ENCODE data around the gene SLC35B2.

Gene SLC35B2

DNA sequence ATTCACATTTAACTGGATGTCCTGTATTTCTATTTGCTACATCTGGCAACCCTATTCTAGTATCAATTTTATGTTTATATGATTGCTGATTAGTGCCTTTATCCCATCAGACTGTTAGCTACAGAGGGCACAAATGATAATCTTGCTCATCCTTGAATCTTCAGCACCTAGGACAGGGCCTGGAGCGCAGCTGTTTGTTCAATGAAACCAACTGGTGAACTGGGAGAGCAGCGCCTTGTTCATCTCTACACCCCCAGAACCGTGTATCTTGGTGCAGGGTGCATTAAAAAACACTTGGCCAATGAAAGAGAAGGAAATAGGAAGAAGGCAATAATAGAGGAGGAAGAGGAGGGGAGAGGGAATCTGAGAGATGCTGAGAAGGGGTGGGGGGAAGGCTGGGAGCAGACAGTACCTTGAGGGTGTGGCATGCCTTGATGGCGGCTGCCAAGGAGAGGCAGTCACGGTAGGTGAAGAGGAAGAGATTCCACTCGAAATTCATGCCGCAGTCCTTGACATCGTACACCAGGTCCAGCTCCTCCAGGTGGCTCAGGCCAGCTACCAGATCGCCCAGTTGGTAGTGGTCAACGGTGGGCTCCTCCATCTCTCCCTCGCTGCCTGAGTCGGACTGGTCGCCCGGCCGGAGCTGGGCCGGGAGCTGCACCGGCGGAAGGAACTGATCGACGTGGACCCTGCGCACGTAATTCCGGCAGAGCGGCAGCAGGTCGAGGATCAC lies 28.4 kb upstream of the SLC35B2 start:
- no peak for DNase-seq

DNA sequence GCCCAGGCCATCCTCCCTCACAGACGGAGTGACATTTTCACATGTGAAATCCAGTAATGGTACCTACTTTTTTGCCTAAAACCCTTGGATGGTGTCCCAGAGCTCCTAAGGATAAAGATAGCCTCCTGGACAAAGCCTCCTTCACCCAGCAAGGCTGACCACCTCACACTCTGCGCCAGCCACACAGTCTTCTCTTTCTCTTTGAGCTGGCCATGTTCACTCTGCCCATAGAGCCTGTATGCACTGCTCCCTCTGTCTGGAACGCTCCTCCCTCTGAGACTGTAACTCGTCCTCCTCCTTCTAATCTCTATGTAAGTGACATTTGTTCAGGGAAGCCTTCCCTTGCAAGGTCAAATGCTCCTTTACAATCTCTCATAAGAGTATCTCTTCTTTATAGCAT lies 27.5 kb upstream of the SLC35B2 start:
- DNase-seq, result no peak

DNA sequence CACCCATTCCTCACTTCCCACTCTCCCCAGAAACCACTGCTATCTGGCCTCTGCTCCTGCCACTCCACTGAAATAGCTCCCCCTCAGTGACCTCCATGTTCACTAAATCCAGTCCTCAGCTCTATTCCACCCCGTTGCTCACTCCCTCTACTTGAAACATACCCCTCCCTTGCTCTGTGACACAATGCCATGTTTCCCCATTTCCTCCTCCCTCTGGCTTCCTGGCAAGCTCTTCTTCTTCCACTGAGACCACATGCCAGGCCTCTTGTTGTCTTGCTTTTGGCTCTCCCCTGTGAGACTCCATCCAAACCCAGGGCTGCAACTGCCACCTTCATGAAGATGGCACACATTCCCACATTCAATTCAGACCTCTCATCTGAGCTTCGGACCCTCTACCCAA lies 26.8 kb upstream of the SLC35B2 start:
- no peak for DNase-seq

DNA sequence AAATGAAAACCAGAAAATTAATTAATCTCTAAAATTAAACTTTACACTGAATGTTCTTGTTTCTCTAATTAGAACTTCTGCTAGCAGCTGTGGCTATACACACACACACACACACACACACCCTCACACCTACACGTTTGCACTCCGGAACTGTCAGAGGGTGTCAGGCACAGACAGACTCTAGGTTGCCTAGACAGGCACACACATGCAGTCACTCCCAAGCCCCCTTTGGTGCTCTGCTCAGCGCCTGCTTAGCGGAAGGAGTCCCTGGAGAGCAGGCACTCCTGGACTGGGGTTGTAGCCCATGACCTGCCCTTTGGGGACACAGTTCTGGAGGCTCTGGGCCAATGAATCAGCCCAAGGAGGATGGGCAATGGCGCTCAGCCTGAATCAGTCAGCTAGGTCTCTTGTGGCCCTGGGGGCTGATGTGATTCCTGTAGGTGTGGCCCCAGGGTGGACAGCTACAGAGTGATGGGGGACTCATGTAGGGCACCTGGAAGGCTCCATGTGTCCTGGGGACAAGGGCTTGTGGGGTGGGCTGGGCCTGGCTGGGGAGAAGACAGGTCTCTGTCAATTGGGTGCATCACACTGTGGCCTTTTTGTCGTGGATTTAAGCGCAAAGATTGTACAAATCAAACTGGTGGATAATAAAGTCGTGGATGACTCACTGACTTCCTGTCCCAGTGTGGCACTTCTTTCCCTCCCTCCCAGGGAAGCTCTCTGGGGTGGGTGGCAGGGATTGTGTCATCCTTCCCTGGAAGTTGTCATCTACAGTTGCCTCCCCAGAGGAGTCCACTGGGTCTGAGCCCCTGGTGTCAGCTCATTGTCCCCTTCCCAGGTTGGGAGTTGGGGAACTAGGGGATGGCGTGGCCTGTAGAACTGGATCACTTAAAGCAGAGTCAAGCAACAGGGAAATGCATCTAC lies 21.7 kb upstream of the SLC35B2 start:
- DNase-seq, result no peak

DNA sequence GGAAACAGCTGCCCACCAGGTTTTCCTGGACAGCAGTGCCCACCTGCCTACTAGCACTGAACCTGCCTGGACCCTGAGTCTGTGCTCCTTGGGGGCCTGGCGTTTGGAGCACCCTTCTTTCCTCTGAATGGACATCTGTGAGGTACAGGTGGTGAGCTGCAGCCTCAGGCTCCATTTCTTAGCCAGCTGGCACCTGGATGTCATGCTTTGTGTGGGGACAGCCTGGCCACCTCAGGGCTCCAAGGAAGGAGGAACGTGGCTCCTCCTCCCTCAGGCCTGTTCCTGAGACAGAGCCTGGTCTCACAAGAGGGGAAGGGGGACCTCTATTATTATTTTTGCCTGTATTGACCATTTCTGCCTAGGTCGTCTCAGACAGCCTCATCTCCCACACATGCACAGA lies 21.0 kb upstream of the SLC35B2 start:
- no peak for DNase-seq

DNA sequence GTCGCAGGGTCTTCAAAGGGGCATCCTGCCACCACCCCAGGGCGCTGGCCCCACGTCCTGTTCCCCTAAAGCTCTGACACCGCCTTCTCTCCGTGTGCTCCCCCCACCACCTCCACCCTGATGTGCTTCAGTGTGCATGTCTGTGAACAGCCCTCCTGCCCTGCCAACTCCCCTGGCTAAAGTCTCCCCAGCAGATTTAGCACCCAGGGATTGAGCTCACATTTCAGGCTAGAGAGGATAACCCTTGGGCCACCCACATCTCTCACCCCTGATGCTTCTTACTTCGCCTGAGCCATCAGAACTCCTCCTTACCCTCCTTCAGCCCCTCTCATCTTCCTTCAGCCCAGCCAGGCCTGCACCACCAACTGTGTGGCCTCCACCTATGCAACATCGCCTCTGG lies 20.4 kb upstream of the SLC35B2 start:
- DNase-seq, result no peak

DNA sequence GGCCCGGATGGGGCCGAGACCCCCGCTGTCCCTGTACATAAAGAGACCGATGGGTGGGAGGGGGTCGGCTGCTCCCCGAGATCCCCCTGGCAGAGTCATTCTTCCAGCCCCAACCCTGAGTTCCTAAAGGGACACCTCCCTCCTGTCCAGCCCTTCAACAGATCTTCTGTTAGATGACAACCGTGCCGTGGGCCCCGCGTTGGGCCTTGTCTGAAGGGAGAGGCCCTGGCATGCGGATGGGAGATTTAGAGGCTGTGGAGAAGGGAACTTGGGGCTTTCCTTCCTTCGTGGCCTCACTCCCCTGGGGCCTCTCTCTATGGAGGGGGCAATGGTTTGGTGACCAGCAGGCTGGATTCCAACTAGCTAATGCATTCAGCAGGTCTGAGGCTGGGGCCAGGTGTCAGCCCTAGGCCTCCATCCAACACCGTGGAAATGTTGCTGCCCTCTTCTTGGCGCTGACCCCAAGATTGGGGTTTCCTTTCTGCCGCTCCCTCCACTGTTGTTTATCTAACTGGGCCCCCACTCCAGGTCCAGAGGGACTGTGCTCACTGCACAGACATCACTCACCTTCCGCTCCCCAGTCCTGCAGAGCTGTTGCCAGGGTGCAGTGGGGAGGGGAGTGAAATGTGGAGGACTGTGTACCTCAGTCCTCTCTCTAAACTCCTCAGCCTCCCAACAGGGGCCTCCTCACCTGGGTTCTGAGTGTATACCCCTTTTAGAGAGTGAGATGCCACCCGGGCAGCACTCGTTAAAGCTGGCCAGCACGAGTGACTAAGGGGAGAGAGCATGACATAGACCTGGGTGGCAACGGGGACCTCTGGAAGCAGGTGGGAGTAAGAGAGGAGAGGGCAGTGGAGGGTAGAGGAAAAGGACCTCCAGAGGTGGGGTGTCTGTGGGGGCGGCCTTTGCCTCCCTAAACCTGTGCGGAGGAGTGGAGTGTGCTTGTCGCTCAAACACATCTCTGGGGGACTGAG lies 19.6 kb upstream of the SLC35B2 start:
- no peak for DNase-seq

DNA sequence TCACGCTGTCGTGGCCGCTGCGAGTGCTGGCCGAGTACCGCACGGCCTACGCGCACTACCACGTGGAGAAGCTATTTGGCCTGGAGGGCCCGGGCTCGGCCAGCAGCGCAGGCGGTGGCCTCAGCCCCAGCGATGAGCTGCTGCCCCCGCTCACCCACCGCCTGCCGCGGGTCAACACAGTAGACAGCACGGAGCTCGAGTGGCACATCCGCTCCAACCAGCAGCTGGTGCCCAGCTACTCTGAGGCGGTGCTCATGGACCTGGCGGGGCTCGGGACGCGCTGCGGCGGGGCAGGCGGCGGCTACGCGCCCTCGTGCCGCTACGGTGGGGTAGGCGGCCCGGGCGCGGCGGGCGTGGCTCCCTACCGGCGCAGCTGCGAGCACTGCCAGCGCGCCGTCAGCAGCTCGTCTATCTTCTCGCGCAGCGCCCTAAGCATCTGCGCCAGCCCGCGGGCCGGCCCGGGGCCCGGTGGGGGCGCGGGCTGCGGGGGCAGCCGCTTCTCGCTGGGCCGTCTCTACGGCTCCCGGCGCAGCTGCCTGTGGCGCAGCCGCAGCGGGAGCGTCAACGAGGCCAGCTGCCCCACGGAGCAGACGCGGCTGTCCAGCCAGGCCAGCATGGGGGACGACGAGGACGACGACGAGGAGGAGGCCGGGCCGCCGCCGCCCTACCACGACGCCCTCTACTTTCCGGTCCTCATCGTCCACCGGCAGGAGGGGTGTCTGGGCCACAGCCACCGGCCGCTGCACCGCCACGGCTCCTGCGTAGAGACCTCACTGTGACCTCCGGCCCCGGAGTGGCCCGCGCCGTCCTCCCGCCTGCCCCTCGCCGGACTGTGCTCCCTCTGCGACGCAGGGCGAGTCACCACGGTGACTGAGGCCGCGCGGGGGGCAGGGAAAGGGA lies 18.7 kb upstream of the SLC35B2 start:
- DNase-seq, result no peak

DNA sequence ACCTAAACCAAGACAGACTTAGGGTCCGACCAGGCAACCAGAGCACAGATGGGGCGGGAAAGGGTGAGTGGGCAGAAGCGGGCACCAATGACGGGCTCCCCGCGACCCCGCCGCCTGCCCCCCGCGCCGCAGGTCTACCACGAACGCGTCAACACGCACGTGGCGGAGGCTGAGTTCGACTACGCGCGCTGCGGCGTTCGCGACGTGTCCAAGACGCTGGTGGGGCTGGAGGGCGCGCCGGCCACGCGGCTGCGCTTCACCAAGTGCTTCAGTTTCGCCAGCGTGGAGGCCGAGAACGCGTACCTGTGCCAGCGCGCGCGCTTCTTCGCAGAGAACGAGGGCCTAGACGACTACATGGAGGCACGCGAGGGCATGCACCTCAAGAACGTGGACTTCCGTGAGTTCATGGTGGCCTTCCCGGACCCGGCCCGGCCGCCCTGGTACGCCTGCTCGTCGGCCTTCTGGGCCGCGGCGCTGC lies 18.0 kb upstream of the SLC35B2 start:
- no peak for DNase-seq

DNA sequence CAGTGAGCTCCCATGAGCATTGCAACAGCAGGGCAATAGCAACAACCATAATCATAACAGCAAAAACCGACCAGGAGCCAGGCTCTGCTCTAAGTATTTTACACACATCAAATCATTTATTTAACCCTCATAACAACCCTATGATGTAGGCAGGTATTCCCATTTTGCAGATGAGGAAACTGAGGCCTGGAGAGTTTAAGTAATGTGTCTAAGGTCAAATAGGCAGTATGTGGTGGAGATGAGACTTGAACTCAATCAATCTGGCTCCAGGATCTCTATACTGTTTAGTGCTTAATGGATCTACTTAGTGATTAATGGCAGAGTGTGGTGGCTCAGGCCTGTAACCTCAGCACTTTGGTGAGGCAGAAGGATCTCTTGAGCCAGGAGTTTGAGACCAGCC lies 16.3 kb upstream of the SLC35B2 start:
- DNase-seq, result no peak

DNA sequence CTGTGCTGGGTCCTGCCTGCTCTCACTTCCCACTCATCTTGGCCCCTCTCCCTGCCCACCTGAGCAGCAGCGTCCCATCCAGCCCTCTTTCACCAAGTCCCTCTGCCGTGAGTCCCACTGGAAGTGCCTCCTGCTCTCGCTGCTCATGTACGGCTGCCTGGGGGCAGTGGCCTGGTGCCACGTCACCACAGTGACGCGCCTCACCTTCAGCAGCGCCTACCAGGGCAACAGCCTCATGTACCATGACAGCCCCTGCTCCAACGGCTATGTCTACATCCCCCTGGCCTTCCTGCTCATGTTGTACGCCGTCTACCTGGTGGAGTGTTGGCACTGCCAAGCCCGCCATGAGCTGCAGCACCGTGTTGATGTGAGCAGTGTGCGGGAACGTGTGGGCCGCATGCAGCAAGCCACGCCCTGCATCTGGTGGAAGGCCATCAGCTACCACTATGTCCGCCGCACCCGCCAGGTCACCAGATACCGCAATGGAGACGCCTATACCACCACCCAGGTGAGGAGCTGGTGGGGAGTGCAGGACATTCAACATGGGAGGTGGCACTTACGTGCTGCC lies 15.8 kb upstream of the SLC35B2 start:
- no peak for DNase-seq

DNA sequence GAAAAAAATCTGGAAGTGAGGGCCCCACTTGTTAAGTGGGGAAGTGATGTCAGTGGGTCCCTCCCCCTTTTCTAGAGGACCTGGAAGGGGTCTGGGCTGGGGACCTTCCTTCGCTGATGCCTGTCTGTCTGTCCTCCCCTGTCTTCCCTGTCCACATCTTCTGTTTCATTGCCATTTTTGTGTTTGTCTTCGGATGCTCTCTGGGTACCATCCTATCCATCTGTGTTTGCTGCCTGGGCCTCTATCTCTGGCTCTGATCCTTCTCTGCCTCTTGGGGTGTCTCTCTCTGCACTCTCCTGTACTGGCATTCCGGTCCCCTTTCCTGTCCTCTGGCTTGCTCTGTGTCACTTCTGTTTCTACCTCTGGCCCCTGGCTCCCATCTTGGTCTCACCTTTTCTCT lies 15.2 kb upstream of the SLC35B2 start:
- no peak for DNase-seq

DNA sequence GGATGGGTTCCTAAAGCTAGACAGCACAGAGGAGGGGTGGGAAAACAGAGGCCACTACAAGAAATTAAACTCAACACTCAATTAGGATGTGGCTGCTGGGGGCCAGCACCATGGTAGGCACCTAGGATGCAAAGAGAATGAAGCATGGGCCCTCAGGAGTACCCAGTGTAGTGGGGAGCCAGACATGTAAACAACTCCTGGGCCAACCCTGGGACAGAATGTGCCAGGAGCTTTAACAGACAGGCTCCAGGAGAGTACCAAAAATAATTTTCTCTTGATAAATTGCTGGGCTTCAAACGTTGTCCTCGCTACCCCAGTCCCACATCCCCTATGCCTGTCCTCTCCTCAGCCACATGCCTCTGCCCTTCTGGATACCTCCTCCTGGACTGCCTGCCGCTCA lies 14.6 kb upstream of the SLC35B2 start:
- no peak for DNase-seq

DNA sequence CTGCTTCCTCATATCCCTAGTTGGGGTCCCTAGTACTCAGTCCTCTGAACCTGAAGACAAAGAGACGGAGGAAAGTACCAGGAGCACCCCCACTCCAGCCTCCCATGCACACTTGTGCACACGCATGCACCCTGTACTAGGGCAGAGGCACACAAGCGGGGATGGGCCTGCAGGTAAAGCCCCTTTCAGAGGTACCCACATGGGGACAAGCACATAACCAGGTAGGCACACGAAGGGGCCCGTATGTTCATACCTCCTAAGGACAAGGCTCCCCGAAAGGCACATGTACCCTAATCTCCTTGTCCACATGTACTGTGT lies 14.0 kb upstream of the SLC35B2 start:
- no peak for DNase-seq

DNA sequence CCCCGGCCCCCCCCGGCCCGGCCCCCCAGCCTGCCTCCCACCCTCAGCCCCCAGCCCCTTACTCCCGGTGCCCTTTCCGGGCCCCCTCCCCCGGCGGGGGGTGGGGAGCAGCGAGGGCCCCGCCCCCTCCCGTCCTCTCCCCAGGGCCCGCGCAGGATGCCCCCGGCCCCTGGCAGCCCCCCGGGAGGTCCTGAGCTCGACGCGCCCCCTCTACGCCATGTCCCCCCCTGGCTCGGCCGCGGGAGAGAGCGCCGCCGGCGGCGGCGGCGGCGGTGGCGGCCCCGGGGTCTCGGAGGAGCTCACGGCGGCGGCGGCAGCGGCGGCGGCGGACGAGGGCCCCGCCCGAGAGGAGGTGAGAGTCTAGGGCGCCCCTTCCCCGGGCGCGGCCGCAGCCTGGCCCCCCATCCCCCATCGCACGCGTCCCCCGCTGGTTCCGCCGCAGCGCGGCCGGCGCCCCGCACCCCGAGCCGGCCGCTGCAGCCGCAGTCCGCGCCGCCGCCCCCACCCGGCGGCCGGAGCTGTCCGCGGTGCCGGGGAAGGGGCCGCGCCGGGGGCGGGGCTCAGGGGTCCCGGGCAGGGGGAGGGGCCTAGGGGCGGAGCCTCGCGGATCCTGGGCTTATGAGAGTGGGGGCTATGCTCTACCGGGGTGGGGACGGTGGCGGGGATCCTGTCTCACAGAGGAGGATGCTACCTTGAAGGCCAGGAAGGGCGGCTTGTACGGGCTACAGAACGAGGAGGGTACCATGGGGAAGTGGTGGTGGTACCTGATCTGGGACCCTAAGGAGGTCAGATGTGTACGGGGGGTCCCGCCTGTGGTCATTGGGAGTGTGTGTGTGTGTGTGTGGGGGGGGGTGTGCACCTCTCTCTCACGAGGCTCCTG lies 13.4 kb upstream of the SLC35B2 start:
- DNase-seq, result no peak

DNA sequence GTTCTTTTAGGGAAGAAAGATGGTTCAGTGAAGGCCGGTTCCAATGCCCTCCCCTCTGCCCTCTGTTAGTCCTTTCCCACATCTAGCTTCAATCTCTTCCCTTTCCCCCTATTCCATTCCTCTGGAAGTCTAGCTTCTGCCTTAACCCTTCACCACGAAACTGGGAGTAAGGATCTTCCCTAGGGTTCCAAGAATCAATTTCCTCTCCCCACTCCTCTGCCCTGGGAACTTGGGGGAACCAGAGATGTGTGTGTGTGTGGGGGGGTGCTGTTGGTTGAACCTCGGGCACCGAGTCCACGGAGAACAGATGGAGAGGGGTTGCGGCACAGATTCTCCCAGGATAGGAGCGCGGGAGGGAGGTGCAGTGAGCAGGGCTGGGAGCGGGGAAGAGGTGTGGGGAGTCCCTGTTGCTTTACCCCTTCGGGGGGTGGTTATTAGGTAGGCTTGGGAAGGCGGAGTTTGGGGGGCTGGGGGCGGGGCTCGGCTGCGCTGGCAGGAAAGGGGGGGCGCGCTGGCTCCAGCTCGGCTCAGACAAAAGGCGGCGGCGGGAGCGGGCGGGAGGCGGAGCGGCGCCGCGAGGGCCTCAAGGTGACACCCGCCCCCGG lies 12.7 kb upstream of the SLC35B2 start, which contains the start of gene TMEM151B:
Gene TMEM151B, plus strand, starts transcription at position 530 of the 605 bp plus-strand sequence. CDS start 293 bp downstream, outside the sequence.
- no peak for DNase-seq

DNA sequence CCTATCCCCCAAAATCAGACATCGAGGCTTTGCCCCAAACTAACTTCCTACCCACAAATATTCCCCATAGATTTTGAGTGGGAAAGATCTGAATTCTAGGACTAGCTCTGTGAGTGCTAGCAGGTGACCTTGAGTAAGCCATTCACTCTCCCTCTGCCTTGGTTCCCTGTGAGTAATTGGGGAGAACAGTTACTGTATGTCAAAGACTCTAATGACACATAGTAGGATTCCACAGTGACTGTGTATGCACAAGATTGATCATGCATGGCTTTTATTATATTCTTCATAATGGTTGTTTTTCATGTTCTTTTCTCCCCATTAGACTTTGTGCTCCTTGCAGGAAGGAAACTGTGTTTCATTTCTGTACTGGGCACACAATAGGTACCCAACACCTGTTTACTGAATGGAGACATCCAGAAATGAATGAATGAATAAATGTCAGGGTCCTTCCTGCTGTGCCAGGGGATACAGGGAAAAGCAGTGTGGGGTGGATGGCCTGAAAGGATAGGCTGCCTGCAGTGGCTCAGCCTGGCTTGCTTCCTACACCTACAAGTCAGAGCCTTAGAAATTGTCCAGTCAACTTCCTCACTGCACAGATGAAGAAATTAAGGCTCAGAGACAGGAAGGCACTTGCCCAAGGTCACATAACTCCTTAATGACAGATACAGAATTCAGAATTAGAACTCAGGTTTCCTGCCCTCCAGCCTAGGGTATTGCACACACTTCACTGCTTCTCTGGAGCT lies 12.0 kb upstream of the SLC35B2 start:
- no peak for DNase-seq

DNA sequence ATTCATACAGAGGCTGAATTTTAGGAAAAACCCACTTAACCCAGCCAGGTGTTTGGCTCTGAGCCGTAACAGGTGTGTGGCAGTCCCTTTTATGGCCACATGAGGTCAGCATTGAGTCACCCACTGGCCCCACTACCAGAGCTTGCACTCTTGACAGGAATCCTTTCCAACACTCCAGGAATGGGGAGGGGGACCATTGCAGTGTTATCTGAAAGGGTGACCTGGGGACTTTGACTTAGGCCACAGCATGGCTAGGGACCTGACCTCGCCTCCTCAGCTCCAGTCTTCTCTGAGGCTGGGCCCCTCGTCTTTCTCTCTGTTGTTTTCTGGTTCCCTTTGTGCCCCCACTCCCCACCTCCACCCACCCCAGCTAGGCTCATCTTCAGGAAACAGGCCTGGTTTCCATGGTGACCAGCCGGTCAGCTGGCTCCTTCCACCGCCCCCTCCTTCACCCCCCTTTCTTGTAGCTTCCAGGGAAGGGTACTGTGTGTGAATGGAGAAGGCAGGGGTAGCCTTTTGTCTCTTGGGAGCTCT lies 10.8 kb upstream of the SLC35B2 start:
- DNase-seq, result peak; percentile 11

DNA sequence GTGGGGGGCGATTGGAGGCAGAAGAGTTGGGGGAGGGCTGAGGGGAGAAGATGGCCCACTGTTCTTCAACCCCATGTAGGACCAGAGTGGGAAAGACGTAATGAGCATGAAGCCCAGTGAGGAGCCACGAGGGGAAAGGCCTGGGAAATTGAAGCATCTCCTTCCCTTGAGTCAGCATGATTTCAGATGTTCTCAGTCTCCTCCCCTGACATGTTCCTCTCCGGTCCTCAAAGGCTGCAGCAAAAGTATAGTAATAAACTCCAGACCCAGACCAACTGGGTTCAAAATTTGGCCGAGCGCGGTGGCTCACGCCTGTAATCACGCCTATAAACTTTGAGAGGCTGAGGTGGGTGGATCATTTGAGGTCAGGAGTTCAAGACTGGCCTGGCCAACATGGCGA lies 9.9 kb upstream of the SLC35B2 start:
- DNase-seq, result no peak
